GM21528 (cell line): ENCODE results near the gene COX6A2.
A peak's percentile ranks its signal among the peaks of the same experiment; 100 is the strongest.
"Not testable (repeated sequence)": the region's sequence is repeated elsewhere in the genome, so short reads cannot be mapped to it uniquely, and the experiment has no call there.

Experiments
- ATAC-seq: cut with Tn5 transposase; IDR thresholded peaks from one replicate; pipeline ENCODE4 v1.9.1; 2021; ENCODE audit warnings: mild to moderate bottlenecking, moderate library complexity; ENCODE audit not compliant: unreplicated experiment, low FRiP score

The COX6A2 gene

GRCh38 chr16:31464348-31464769, 36.2 kb upstream of the COX6A2 start:
- ATAC-seq = no peak

GRCh38 chr16:31461921-31462804, 34.0 kb upstream of the COX6A2 start:
- ATAC-seq = no peak

- no peak for ATAC-seq
These were observed 33.2 kb upstream of the COX6A2 start for GRCh38 chr16:31461201-31461920.

GRCh38 chr16:31460582-31461002, 32.4 kb upstream of the COX6A2 start:
- no peak for ATAC-seq

- peak; percentile 71 for ATAC-seq
These were observed 31.8 kb upstream of the COX6A2 start for GRCh38 chr16:31459687-31460581.

GRCh38 chr16:31458844-31459686, 30.9 kb upstream of the COX6A2 start, which contains the start of gene ARMC5:
ARMC5 (plus strand) TSS chr16:31459501; CDS start chr16:31459525, 24 bp downstream.
- ATAC-seq = peak; percentile 81

- peak; percentile 10 for ATAC-seq
These were observed 30.1 kb upstream of the COX6A2 start for GRCh38 chr16:31458073-31458843.

- ATAC-seq = no peak
These were observed 28.8 kb upstream of the COX6A2 start for GRCh38 chr16:31456988-31457360.

GRCh38 chr16:31455601-31456314, 27.6 kb upstream of the COX6A2 start:
- no peak for ATAC-seq

- no peak for ATAC-seq
These were observed 25.4 kb upstream of the COX6A2 start for GRCh38 chr16:31453255-31454204.

GRCh38 chr16:31452631-31453106, 24.5 kb upstream of the COX6A2 start:
- ATAC-seq = no peak

- no peak for ATAC-seq
These were observed 23.7 kb upstream of the COX6A2 start for GRCh38 chr16:31451681-31452351.

GRCh38 chr16:31451201-31451600, 23.0 kb upstream of the COX6A2 start:
- no peak for ATAC-seq

GRCh38 chr16:31445931-31446330, 17.8 kb upstream of the COX6A2 start:
- not testable (repeated sequence) for ATAC-seq

GRCh38 chr16:31441956-31442355, 13.8 kb upstream of the COX6A2 start:
- no peak for ATAC-seq

GRCh38 chr16:31440516-31441184, 12.5 kb upstream of the COX6A2 start:
- no peak for ATAC-seq
